Neutrophil (primary cell): ENCODE results near the gene CCSER2.

Experiments used
- H3K27ac ChIP-seq: fragments of 200-600 bp; sonication (generic); 2 replicates; pipeline ENCODE4 v1.5.1; 2016; ENCODE audit warnings: mild to moderate bottlenecking, moderate library complexity
- H3K27me3 ChIP-seq: fragments of 200-600 bp; sonication (generic); 2 replicates; pipeline ENCODE4 v1.6.0; 2016; ENCODE audit warnings: mild to moderate bottlenecking
- H3K36me3 ChIP-seq: fragments of 200-600 bp; sonication (generic); 2 replicates; pipeline ENCODE4 v1.5.1; 2017
- H3K4me1 ChIP-seq, 2 experiments: fragments of 200-600 bp in 1 of 2; sonication (generic) in 1 of 2; 1 replicate in 1 of 2; 2 replicates in 1 of 2; pipeline versions ENCODE4 v1.5.1 to v1.6.1; 2013 to 2016; ENCODE audit warnings: low read depth in 1 of 2, low read length in 1 of 2, mild to moderate bottlenecking in 1 of 2, moderate library complexity in 1 of 2; ENCODE audit not compliant: control insufficient read depth in 1 of 2, insufficient read depth in 1 of 2
- H3K4me3 ChIP-seq, 2 experiments: fragments of 200-600 bp in 1 of 2; sonication (generic) in 1 of 2; 1 replicate in 1 of 2; 2 replicates in 1 of 2; pipeline ENCODE4 v1.5.1; 2013 to 2016; ENCODE audit warnings: low read depth in 1 of 2, low read length in 1 of 2, mild to moderate bottlenecking in 1 of 2, moderate library complexity in 1 of 2
- H3K9me3 ChIP-seq: fragments of 200-600 bp; sonication (generic); 2 replicates; pipeline ENCODE4 v1.5.1; 2016
- CTCF ChIP-seq: fragments of 200-600 bp; sonication (generic); IDR thresholded peaks from 2 replicates; pipeline ENCODE4 v1.5.1; 2016; ENCODE audit warnings: antibody characterized with exemption

CCSER2 gene

GRCh38 chr10:84511106-84511505 lies 182.7 kb downstream of the CCSER2 start:
- Histone ChIP-seq H3K27me3 (no peaks in the 10 kb centered on the region), H3K9me3 (no peaks in the 10 kb centered on the region), H3K27ac (no peak overlapping the region), H3K4me1 (no peaks in the 10 kb centered on the region), H3K4me3 (no peak overlapping the region), H3K36me3 (peaks cover 15% of the 10 kb centered on the region)
- no peak for TF ChIP-seq CTCF

GRCh38 chr10:84511709-84512285 lies 183.4 kb downstream of the CCSER2 start:
- no peak for TF ChIP-seq CTCF
- H3K27me3 ChIP-seq, result no peaks in the 10 kb centered on the region

GRCh38 chr10:84517554-84517953 lies 189.2 kb downstream of the CCSER2 start:
- Histone ChIP-seq H3K36me3 (peaks cover 15% of the 10 kb centered on the region), H3K27me3 (no peaks in the 10 kb centered on the region)
- TF ChIP-seq CTCF, result no peak

More at GRCh38 chr10:84511709-84512285, 183.4 kb downstream of the CCSER2 start:
- no peak overlapping the region for H3K27ac ChIP-seq
- peaks cover 15% of the 10 kb centered on the region for H3K36me3 ChIP-seq
- no peaks in the 10 kb centered on the region for H3K4me1 ChIP-seq
- H3K4me3 ChIP-seq, result no peak overlapping the region
- H3K9me3 ChIP-seq, result no peaks in the 10 kb centered on the region

GRCh38 chr10:84519235-84519634 lies 190.8 kb downstream of the CCSER2 start:
- Histone ChIP-seq H3K27ac (no peak overlapping the region), H3K36me3 (peaks cover 6% of the 10 kb centered on the region), H3K4me1 (no peaks in the 10 kb centered on the region), H3K9me3 (no peaks in the 10 kb centered on the region), H3K27me3 (no peaks in the 10 kb centered on the region), H3K4me3 (no peak overlapping the region)
- TF ChIP-seq CTCF, result no peak

More at GRCh38 chr10:84517554-84517953, 189.2 kb downstream of the CCSER2 start:
- H3K4me3 ChIP-seq, result no peak overlapping the region
- H3K27ac ChIP-seq, result no peak overlapping the region
- no peaks in the 10 kb centered on the region for H3K9me3 ChIP-seq
- H3K4me1 ChIP-seq, result no peaks in the 10 kb centered on the region

GRCh38 chr10:84521013-84521412 lies 192.6 kb downstream of the CCSER2 start:
- H3K4me1 ChIP-seq, result no peaks in the 10 kb centered on the region
- no peaks in the 10 kb centered on the region for H3K27me3 ChIP-seq
- no peak overlapping the region for H3K27ac ChIP-seq
- H3K9me3 ChIP-seq, result no peaks in the 10 kb centered on the region
- H3K4me3 ChIP-seq, result no peak overlapping the region
- H3K36me3 ChIP-seq, result no peaks in the 10 kb centered on the region
- no peak for TF ChIP-seq CTCF

- Histone ChIP-seq H3K9me3 (no peaks in the 10 kb centered on the region), H3K27me3 (no peaks in the 10 kb centered on the region), H3K4me3 (no peak overlapping the region), H3K27ac (no peak overlapping the region), H3K4me1 (no peaks in the 10 kb centered on the region), H3K36me3 (no peaks in the 10 kb centered on the region)
- no peak for TF ChIP-seq CTCF
Measured at GRCh38 chr10:84521468-84521867, 193.1 kb downstream of the CCSER2 start.
